Measurements from ENCODE around the gene ANK3. TPM values are rescaled to one million over a fixed set of nuclear protein-coding genes. Genes with fewer than 3 reads are reported as not detected.
"Not testable (repeated sequence)": the region's sequence is repeated elsewhere in the genome, so short reads cannot be mapped to it uniquely, and the experiment has no call there.

The ANK3 gene
- polyA plus RNA-seq, 1 experiment = 0.13 TPM

DNA sequence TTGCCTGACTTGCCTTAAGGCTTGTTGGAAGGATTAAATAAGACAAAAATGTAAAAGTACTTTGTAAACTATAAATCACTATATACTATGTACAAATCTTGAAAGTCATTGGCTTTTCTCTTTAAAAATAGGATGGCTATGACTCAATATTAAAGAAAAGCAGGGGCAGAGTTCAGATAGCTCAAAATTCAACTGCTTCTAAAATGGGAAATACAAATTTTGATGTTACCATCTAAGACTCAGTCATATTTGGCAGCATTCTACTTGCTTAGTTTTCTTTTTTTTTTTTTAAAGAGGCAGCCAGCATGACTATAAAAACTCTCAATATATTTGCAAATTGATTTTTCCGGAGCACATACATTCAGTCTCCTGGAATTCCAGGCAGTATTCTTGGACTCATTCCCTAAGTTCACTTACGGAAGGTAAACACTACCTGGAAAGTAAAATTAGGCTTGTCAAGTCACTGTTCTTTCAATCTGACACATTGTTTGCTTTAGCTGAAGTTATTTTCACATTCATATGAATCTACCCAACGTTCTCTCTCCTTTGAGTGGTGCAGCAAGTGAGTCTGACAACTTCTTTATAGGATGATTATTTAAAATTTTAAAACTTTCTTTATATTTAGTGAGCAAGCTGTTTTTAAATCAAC is 349.5 kb downstream of the ANK3 start:
- DNase-seq (ENCODE audit: low read depth) = no peak
- H3K36me3 ChIP-seq (ENCODE audit: control insufficient read depth, insufficient read depth, low read length) = no peaks in the 10 kb centered on the region
- TF ChIP-seq, protein P1, sequence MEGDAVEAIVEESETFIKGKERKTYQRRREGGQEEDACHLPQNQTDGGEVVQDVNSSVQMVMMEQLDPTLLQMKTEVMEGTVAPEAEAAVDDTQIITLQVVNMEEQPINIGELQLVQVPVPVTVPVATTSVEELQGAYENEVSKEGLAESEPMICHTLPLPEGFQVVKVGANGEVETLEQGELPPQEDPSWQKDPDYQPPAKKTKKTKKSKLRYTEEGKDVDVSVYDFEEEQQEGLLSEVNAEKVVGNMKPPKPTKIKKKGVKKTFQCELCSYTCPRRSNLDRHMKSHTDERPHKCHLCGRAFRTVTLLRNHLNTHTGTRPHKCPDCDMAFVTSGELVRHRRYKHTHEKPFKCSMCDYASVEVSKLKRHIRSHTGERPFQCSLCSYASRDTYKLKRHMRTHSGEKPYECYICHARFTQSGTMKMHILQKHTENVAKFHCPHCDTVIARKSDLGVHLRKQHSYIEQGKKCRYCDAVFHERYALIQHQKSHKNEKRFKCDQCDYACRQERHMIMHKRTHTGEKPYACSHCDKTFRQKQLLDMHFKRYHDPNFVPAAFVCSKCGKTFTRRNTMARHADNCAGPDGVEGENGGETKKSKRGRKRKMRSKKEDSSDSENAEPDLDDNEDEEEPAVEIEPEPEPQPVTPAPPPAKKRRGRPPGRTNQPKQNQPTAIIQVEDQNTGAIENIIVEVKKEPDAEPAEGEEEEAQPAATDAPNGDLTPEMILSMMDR (IDR thresholded peaks at IDR 0.05; ENCODE audit: insufficient read depth, low read depth, low read length) = no peak
- POLR2A ChIA-PET = no interaction called here
- no peak overlapping the region for H3K4me3 ChIP-seq (ENCODE audit: low read depth, low read length)
- CTCF ChIA-PET = interaction anchor here (0.7 kb wide), 1 partner anchor 12 kb away, joined by 3 read pairs; no protein-coding TSS in a partner anchor
- H3K27me3 ChIP-seq (ENCODE audit: control insufficient read depth, insufficient read depth, low read length) = no peaks in the 10 kb centered on the region

DNA sequence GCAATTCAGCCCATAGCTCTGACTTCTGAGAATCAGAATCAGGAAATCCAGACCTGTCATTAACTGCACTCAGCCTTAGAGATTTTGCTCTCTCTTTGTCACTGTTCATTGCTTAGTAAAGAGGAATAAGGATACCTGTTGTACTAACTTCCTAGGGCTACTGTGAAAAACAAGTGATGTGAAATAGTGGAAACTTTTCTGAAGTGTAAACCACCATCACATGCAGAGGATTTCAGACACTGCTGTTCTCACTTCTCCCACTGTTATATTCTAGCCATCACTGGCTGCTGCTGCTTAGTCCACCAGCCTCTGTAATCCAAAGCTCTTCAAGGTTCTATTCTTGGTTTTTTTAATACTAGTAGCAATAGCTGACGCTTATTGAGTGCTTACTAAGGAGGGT is 353.7 kb downstream of the ANK3 start:
- DNase-seq (ENCODE audit: low read depth) = no peak
- H3K4me3 ChIP-seq (ENCODE audit: low read depth, low read length) = no peak overlapping the region
- no peaks in the 10 kb centered on the region for H3K27me3 ChIP-seq (ENCODE audit: control insufficient read depth, insufficient read depth, low read length)
- TF ChIP-seq, protein P1 (IDR thresholded peaks at IDR 0.05; ENCODE audit: insufficient read depth, low read depth, low read length) = no peak
- CTCF ChIA-PET = interaction anchor here (1.8 kb wide), 1 partner anchor 13 kb away, joined by 7 read pairs; no protein-coding TSS in a partner anchor
- POLR2A ChIA-PET = no interaction called here
- H3K36me3 ChIP-seq (ENCODE audit: control insufficient read depth, insufficient read depth, low read length) = no peaks in the 10 kb centered on the region

DNA sequence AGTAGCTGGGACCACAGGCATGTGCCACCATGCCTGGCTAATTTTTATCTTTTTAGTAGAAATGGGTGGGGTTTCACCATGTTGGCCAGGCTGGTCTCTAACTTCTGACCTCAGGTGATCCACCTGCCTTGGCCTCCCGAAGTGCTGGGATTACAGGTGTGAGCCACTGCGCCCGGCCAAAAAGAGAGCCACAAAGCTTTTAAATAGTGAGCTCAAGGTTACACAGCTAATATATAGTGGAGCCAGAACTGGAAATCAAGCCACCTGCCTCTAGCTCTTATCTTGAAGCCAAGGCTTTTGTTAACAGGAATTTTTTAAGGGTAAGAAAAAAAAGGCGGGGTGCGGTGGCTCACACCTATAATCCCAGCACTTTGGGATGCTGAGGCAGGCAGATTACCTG is 354.3 kb downstream of the ANK3 start:
- POLR2A ChIA-PET = not testable (repeated sequence)
- CTCF ChIA-PET = interaction anchor here (1.8 kb wide), 1 partner anchor 13 kb away, joined by 7 read pairs; no protein-coding TSS in a partner anchor

DNA sequence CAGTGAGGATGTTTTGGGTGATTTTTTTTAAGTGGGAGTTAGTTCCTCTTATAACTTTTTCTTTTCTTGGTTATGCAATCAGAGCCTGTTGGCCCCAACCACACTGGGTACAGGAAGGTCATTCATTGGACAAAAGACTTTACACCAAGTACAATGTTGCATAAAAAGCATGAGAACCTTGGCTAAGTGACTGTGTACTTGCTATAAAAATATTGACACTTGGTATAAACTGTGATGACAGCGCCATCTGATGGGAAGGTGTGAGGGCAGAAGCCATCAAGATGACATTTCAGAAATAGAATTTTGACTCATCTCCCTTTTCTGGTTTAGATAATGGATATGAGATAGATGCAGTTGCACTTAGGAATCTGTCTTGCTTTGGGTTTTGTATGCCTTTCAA is 357.0 kb downstream of the ANK3 start:
- H3K36me3 ChIP-seq (ENCODE audit: control insufficient read depth, insufficient read depth, low read length) = no peaks in the 10 kb centered on the region
- ChIA-PET CTCF (interaction anchor here (1.3 kb wide), 1 partner anchor 407 kb away, joined by 5 read pairs; no protein-coding TSS in a partner anchor), POLR2A (no interaction called here)
- TF ChIP-seq, protein P1 (IDR thresholded peaks at IDR 0.05; ENCODE audit: insufficient read depth, low read depth, low read length) = peak; percentile 31
- H3K4me3 ChIP-seq (ENCODE audit: low read depth, low read length) = no peak overlapping the region
- H3K27me3 ChIP-seq (ENCODE audit: control insufficient read depth, insufficient read depth, low read length) = no peaks in the 10 kb centered on the region
- DNase-seq (ENCODE audit: low read depth) = no peak

More for the DNA sequence above, 354.3 kb downstream of the ANK3 start:
- H3K36me3 ChIP-seq (ENCODE audit: control insufficient read depth, insufficient read depth, low read length); H3K4me3 ChIP-seq (ENCODE audit: low read depth, low read length); DNase-seq (ENCODE audit: low read depth); H3K27me3 ChIP-seq (ENCODE audit: control insufficient read depth, insufficient read depth, low read length): not testable (repeated sequence)

DNA sequence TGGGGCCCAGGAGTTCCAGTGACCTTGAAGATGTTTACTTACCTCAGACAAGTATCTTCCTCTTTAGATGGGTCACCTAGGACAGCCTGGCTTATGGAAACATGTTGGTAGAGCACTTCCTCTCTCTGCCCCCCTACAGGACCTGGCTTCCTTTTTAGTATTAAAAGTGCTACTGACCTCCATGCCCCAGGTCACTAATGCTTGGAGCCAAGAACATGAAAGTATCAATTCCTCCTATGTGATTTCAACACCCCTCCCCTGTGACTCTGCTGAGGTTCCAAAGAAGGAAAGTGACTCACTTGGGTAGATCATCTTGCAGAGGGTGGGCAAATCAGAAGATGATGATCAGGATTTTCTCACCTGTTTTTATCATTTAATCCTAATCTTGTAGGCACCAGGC is 358.0 kb downstream of the ANK3 start:
- ChIA-PET POLR2A (no interaction called here), CTCF (interaction anchor here (0.7 to 1.2 kb wide), 2 partner anchors 198 to 373 kb away, joined by 3 to 4 read pairs; no protein-coding TSS in a partner anchor)
- H3K27me3 ChIP-seq (ENCODE audit: control insufficient read depth, insufficient read depth, low read length) = no peaks in the 10 kb centered on the region
- no peak overlapping the region for H3K4me3 ChIP-seq (ENCODE audit: low read depth, low read length)
- no peak for DNase-seq (ENCODE audit: low read depth)
- no peaks in the 10 kb centered on the region for H3K36me3 ChIP-seq (ENCODE audit: control insufficient read depth, insufficient read depth, low read length)
- TF ChIP-seq, protein P1 (IDR thresholded peaks at IDR 0.05; ENCODE audit: insufficient read depth, low read depth, low read length) = no peak

All from BJ (cell line).